ENCODE data around the gene SSR1. TPM values are rescaled to one million over a fixed set of nuclear protein-coding genes. Genes with fewer than 3 reads are reported as not detected.

Gene SSR1
- total and polyA plus RNA-seq, 9 of the 15 experiments (the other 6 are each of a cell fraction or from before 2014, with no cell fraction given), result 87.7 to 220 (median 144) TPM

- TF ChIP-seq CHD1 (IDR thresholded peaks at IDR 0.05; ENCODE audit: low read length) (no peak), USF2 (CRISPR knock-in tag; IDR thresholded peaks at IDR 0.05) (no peak), MXI1 (IDR thresholded peaks at IDR 0.05; ENCODE audit: low read depth, low read length) (no peak), JUN (IDR thresholded peaks at IDR 0.05; ENCODE audit: borderline replicate concordance, low read depth, low read length) (no peak), JUN (CRISPR knock-in tag; IDR thresholded peaks at IDR 0.05; ENCODE audit: borderline replicate concordance) (no peak), NFYB (IDR thresholded peaks at IDR 0.05; ENCODE audit: extremely low read depth, insufficient read length) (peak; percentile 57), RBM15 (IDR thresholded peaks at IDR 0.05; ENCODE audit: insufficient read depth, low read length) (no peak), ZNF785 (CRISPR knock-in tag; IDR thresholded peaks at IDR 0.05) (no peak), DACH1 (IDR thresholded peaks at IDR 0.05; ENCODE audit: partially characterized antibody) (no peak), ETV5 (CRISPR knock-in tag; IDR thresholded peaks at IDR 0.05; ENCODE audit: low read depth) (no peak), MYNN (IDR thresholded peaks at IDR 0.05) (no peak), MYNN (CRISPR knock-in tag; IDR thresholded peaks at IDR 0.05) (no peak), ATF1 (CRISPR knock-in tag; IDR thresholded peaks at IDR 0.05) (no peak), ATF1 (tag; IDR thresholded peaks at IDR 0.05) (0 out of 2 replicates have a peak, but pooled peaks have one; percentile 9), GTF2B (IDR thresholded peaks at IDR 0.05; ENCODE audit: extremely low read depth, insufficient read length) (no peak), MCM3 (IDR thresholded peaks at IDR 0.05) (no peak), SMC3 (conservative IDR thresholded peaks at IDR 0.05; ENCODE audit: insufficient read depth, low read depth, low read length) (no peak), NFATC3 (IDR thresholded peaks at IDR 0.05) (no peak), ZNF316 (IDR thresholded peaks at IDR 0.05) (no peak), LEF1 (IDR thresholded peaks at IDR 0.05) (no peak), TRIM25 (IDR thresholded peaks at IDR 0.05; ENCODE audit: borderline replicate concordance) (no peak), MTA2 (IDR thresholded peaks at IDR 0.05; ENCODE audit: low read depth) (no peak), TAF9B (IDR thresholded peaks at IDR 0.05; ENCODE audit: partially characterized antibody) (no peak), ATF4 (CRISPR knock-in tag; IDR thresholded peaks at IDR 0.05) (no peak)
- TF ChIP-seq, protein P1, sequence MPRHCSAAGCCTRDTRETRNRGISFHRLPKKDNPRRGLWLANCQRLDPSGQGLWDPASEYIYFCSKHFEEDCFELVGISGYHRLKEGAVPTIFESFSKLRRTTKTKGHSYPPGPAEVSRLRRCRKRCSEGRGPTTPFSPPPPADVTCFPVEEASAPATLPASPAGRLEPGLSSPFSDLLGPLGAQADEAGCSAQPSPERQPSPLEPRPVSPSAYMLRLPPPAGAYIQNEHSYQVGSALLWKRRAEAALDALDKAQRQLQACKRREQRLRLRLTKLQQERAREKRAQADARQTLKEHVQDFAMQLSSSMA (CRISPR knock-in tag; IDR thresholded peaks at IDR 0.05), result no peak
- TF ChIP-seq, protein P2, sequence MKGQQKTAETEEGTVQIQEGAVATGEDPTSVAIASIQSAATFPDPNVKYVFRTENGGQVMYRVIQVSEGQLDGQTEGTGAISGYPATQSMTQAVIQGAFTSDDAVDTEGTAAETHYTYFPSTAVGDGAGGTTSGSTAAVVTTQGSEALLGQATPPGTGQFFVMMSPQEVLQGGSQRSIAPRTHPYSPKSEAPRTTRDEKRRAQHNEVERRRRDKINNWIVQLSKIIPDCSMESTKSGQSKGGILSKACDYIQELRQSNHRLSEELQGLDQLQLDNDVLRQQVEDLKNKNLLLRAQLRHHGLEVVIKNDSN (CRISPR knock-in tag; IDR thresholded peaks at IDR 0.05), result no peak
Measured at GRCh38 chr6:7261032-7261841, 51.8 kb downstream of the SSR1 start (continued).
